ENCODE data around the gene CIRBP. TPM values are rescaled to one million over a fixed set of nuclear protein-coding genes. Genes with fewer than 3 reads are reported as not detected.
A peak's percentile ranks its signal among the peaks of the same experiment; 100 is the strongest.

Gene CIRBP
- total and polyA plus RNA-seq, 9 of the 15 experiments (the other 6 are each of a cell fraction or from before 2014, with no cell fraction given): 20.5 to 327 (median 176) TPM

DNA sequence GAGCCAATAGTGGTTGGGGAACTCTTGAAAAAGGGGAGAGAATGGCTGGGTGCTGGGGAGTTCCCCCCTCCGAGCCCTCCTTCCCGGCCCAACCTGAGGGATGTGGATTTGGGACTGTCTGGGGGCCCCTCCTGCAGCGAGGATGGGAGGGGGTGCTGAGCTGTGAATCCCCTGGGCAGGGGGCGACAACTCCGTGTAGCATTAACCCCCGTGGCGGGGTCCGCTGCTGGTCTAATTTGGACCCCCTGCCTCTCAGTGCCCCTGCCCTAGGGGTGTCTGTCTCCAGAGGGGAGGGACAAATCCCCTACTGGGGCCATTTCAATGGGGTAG, 11.0 kb upstream of the CIRBP start (continued):
- TF ChIP-seq, protein P1, sequence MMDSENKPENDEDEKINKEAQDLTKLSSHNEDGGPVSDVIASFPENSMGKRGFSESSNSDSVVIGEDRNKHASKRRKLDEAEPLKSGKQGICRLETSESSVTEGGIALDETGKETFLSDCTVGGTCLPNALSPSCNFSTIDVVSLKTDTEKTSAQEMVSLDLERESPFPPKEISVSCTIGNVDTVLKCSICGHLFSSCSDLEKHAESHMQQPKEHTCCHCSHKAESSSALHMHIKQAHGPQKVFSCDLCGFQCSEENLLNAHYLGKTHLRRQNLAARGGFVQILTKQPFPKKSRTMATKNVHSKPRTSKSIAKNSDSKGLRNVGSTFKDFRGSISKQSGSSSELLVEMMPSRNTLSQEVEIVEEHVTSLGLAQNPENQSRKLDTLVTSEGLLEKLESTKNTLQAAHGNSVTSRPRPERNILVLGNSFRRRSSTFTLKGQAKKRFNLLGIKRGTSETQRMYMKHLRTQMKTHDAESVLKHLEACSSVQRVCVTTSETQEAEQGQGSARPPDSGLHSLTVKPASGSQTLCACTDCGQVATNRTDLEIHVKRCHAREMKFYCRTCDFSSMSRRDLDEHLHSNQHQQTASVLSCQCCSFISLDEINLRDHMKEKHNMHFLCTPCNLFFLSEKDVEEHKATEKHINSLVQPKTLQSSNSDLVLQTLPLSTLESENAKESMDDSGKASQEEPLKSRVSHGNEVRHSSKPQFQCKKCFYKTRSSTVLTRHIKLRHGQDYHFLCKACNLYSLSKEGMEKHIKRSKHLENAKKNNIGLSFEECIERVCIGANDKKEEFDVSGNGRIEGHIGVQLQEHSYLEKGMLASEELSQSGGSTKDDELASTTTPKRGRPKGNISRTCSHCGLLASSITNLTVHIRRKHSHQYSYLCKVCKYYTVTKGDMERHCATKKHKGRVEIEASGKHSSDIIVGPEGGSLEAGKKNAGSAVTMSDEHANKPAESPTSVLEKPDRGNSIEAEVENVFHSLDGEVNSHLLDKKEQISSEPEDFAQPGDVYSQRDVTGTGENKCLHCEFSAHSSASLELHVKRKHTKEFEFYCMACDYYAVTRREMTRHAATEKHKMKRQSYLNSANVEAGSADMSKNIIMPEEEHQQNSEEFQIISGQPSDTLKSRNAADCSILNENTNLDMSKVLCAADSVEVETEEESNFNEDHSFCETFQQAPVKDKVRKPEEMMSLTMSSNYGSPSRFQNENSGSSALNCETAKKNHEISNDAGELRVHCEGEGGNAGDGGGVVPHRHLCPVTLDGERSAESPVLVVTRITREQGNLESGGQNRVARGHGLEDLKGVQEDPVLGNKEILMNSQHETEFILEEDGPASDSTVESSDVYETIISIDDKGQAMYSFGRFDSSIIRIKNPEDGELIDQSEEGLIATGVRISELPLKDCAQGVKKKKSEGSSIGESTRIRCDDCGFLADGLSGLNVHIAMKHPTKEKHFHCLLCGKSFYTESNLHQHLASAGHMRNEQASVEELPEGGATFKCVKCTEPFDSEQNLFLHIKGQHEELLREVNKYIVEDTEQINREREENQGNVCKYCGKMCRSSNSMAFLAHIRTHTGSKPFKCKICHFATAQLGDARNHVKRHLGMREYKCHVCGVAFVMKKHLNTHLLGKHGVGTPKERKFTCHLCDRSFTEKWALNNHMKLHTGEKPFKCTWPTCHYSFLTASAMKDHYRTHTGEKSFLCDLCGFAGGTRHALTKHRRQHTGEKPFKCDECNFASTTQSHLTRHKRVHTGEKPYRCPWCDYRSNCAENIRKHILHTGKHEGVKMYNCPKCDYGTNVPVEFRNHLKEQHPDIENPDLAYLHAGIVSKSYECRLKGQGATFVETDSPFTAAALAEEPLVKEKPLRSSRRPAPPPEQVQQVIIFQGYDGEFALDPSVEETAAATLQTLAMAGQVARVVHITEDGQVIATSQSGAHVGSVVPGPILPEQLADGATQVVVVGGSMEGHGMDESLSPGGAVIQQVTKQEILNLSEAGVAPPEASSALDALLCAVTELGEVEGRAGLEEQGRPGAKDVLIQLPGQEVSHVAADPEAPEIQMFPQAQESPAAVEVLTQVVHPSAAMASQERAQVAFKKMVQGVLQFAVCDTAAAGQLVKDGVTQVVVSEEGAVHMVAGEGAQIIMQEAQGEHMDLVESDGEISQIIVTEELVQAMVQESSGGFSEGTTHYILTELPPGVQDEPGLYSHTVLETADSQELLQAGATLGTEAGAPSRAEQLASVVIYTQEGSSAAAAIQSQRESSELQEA (IDR thresholded peaks at IDR 0.05; ENCODE audit: low read depth): no peak
- TF ChIP-seq HCFC1 (IDR thresholded peaks at IDR 0.05; ENCODE audit: low read depth, low read length): no peak
- TF ChIP-seq SUPT5H (IDR thresholded peaks at IDR 0.05): peak; percentile 24
- TF ChIP-seq, protein P2, sequence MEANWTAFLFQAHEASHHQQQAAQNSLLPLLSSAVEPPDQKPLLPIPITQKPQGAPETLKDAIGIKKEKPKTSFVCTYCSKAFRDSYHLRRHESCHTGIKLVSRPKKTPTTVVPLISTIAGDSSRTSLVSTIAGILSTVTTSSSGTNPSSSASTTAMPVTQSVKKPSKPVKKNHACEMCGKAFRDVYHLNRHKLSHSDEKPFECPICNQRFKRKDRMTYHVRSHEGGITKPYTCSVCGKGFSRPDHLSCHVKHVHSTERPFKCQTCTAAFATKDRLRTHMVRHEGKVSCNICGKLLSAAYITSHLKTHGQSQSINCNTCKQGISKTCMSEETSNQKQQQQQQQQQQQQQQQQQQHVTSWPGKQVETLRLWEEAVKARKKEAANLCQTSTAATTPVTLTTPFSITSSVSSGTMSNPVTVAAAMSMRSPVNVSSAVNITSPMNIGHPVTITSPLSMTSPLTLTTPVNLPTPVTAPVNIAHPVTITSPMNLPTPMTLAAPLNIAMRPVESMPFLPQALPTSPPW (CRISPR knock-in tag; IDR thresholded peaks at IDR 0.05): peak; percentile 39; the same call in 1 of the 2 replicates
- TF ChIP-seq, protein P3, sequence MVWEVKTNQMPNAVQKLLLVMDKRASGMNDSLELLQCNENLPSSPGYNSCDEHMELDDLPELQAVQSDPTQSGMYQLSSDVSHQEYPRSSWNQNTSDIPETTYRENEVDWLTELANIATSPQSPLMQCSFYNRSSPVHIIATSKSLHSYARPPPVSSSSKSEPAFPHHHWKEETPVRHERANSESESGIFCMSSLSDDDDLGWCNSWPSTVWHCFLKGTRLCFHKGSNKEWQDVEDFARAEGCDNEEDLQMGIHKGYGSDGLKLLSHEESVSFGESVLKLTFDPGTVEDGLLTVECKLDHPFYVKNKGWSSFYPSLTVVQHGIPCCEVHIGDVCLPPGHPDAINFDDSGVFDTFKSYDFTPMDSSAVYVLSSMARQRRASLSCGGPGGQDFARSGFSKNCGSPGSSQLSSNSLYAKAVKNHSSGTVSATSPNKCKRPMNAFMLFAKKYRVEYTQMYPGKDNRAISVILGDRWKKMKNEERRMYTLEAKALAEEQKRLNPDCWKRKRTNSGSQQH (CRISPR knock-in tag; IDR thresholded peaks at IDR 0.05): no peak
- no peak for TF ChIP-seq ZFX (CRISPR knock-in tag; IDR thresholded peaks at IDR 0.05)
- TF ChIP-seq HDAC1 (IDR thresholded peaks at IDR 0.05): no peak
- no peak for TF ChIP-seq PYGO2 (tag; IDR thresholded peaks at IDR 0.05)
- no peak for TF ChIP-seq HOXB6 (CRISPR knock-in tag; IDR thresholded peaks at IDR 0.05; ENCODE audit: borderline replicate concordance)
- TF ChIP-seq, protein P4, sequence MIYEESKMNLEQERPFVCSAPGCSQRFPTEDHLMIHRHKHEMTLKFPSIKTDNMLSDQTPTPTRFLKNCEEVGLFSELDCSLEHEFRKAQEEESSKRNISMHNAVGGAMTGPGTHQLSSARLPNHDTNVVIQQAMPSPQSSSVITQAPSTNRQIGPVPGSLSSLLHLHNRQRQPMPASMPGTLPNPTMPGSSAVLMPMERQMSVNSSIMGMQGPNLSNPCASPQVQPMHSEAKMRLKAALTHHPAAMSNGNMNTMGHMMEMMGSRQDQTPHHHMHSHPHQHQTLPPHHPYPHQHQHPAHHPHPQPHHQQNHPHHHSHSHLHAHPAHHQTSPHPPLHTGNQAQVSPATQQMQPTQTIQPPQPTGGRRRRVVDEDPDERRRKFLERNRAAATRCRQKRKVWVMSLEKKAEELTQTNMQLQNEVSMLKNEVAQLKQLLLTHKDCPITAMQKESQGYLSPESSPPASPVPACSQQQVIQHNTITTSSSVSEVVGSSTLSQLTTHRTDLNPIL (CRISPR knock-in tag; IDR thresholded peaks at IDR 0.05): no peak
- TF ChIP-seq POLR2A (conservative IDR thresholded peaks at IDR 0.05): peak; percentile 49
- no peak for TF ChIP-seq HMG20B (CRISPR knock-in tag; IDR thresholded peaks at IDR 0.05)
- TF ChIP-seq ZC3H8 (IDR thresholded peaks at IDR 0.05): no peak
- no peak for TF ChIP-seq SAFB (IDR thresholded peaks at IDR 0.05; ENCODE audit: borderline replicate concordance, low read depth, low read length)
- no peak for TF ChIP-seq TGIF2 (CRISPR knock-in tag; IDR thresholded peaks at IDR 0.05)
- TF ChIP-seq, protein P5, sequence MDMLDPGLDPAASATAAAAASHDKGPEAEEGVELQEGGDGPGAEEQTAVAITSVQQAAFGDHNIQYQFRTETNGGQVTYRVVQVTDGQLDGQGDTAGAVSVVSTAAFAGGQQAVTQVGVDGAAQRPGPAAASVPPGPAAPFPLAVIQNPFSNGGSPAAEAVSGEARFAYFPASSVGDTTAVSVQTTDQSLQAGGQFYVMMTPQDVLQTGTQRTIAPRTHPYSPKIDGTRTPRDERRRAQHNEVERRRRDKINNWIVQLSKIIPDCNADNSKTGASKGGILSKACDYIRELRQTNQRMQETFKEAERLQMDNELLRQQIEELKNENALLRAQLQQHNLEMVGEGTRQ (CRISPR knock-in tag; IDR thresholded peaks at IDR 0.05): no peak

Data from K562 (cell line).